RWPE2 (cell line): ENCODE results near the gene SAMHD1.

Experiments used
- ATAC-seq: fragments of 200-7000 bp; cut with Tn5 transposase; 3 replicates; pipeline ENCODE4 v1.9.1; 2021; ENCODE audit warnings: low read depth
- DNase-seq: peaks from one replicate; pipeline ENCODE4 v3.0.0-alpha.2; 2020; ENCODE audit warnings: low spot score
- H3K27ac ChIP-seq: fragments of 450-650 bp; 2 replicates; pipeline ENCODE4 v1.5.1; 2017; ENCODE audit warnings: mild to moderate bottlenecking; ENCODE audit not compliant: poor library complexity, severe bottlenecking
- H3K27me3 ChIP-seq: fragments of 250-450 bp; sonication (Bioruptor Pico); 2 replicates; pipeline ENCODE4 v1.5.1; 2021; ENCODE audit warnings: mild to moderate bottlenecking, moderate library complexity; ENCODE audit not compliant: insufficient read depth, poor library complexity, severe bottlenecking
- H3K36me3 ChIP-seq: fragments of 250-450 bp; sonication (Bioruptor Pico); 2 replicates; pipeline ENCODE4 v1.5.1; 2020; ENCODE audit warnings: low read depth, mild to moderate bottlenecking, moderate library complexity
- H3K4me1 ChIP-seq: fragments of 250-450 bp; sonication (Bioruptor Pico); 2 replicates; pipeline ENCODE4 v1.5.1; 2021; ENCODE audit warnings: mild to moderate bottlenecking, moderate library complexity; ENCODE audit not compliant: insufficient read depth, poor library complexity, severe bottlenecking
- H3K4me3 ChIP-seq: fragments of 250-450 bp; sonication (Bioruptor Pico); 2 replicates; pipeline ENCODE4 v1.5.1; 2021; ENCODE audit warnings: mild to moderate bottlenecking, moderate library complexity; ENCODE audit not compliant: severe bottlenecking
- H3K9me3 ChIP-seq: fragments of 250-450 bp; sonication (Bioruptor Pico); 2 replicates; pipeline ENCODE4 v1.5.1; 2021; ENCODE audit warnings: mild to moderate bottlenecking, moderate library complexity; ENCODE audit not compliant: severe bottlenecking
- CTCF ChIP-seq: fragments of 450-650 bp; IDR thresholded peaks from one replicate; pipeline ENCODE4 v1.5.1; 2017; ENCODE audit warnings: mild to moderate bottlenecking, moderate library complexity; ENCODE audit not compliant: poor library complexity, severe bottlenecking

The SAMHD1 gene

DNA sequence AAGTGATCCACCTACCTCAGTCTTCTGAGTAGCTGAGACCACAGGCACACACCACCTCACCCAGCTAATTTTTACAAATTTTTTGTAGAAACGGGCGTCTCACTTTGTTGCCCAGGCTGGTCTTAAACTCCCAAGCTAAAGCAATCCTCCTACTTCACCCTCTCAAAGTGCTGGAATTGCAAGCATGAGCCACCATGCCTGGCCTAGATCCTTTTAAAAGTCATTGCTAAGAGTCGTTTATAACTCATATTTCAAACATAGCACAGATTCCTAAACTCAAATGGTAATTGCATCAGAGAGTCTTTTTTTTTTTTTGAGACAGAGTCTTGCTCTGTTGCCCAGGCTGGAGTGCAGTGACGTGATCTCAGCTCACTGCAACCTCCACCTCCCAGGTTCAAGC is 7.7 kb upstream of the SAMHD1 start:
- no peak overlapping the region for H3K27ac ChIP-seq

DNA sequence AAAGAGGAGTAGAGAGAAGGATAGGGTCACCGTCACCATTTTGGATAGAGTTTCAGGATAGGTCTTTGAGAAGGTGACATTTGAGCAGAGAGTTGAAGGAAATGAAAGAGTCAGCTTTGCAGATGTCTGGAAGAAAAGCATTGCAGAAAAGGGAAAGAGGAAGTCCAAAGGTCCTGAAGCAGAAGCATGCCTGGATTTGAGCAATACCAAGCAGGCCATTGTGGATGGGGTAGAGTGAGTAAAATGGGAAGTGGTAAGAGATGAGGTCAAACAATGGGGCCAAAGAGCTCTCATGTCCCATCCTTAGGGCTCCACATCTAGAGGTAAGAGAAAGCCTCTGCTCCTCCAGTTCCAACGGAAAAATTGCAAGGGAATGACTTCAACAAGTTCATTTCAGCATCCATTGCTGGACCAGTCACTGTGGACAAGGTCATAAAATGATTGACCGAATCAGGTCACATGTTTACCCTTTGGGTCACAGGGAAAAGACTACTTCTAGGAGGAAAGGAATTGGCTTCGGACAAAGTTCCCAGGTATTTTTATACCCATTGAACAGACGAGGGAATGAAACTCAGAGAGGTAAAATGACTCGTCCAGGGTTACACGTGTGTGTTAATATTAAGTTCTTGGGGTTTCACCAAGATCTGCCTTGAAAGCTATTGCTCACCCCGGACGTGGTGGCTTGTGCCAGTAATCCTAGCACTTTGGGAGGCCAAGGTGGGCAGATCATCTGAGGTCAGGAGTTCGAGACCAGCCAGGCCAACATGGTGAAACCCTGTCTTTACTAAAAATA is 6.6 kb upstream of the SAMHD1 start:
- no peak for ATAC-seq
- no peaks in the 10 kb centered on the region for H3K4me1 ChIP-seq
- TF ChIP-seq CTCF: no peak

More for the DNA sequence above, 7.7 kb upstream of the SAMHD1 start:
- Histone ChIP-seq H3K4me3 (no peak overlapping the region), H3K36me3 (no peaks in the 10 kb centered on the region), H3K4me1 (no peaks in the 10 kb centered on the region), H3K27me3 (no peaks in the 10 kb centered on the region), H3K9me3 (no peaks in the 10 kb centered on the region)
- DNase-seq (no peak), ATAC-seq (no peak)
- TF ChIP-seq CTCF: no peak

DNA sequence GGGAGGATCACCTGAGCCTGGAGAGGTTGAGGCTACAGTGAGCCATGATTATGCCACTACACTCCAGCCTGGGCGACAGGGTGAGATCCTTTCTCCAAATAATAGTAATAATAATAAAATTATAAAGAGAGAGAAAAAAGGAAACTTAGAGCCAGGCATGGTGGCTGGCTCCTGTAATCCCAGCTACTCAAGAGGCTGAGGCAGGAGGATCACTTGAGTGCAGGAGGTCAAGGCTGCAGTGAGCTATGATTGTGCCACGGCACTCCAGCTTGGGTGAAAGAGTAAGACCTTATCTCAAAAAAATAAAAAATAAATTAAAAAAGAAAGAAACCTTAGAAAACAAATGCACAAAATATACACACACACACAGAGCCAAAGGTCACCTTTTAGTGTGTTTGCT is 5.2 kb upstream of the SAMHD1 start:
- ATAC-seq (no peak), DNase-seq (peak; percentile 25)
- H3K36me3 ChIP-seq: no peaks in the 10 kb centered on the region
- no peak for TF ChIP-seq CTCF
- H3K27ac ChIP-seq: no peak overlapping the region
- H3K4me3 ChIP-seq: no peak overlapping the region
- no peaks in the 10 kb centered on the region for H3K27me3 ChIP-seq
- H3K9me3 ChIP-seq: no peaks in the 10 kb centered on the region
- H3K4me1 ChIP-seq: no peaks in the 10 kb centered on the region

More for the DNA sequence above, 6.6 kb upstream of the SAMHD1 start:
- H3K9me3 ChIP-seq: no peaks in the 10 kb centered on the region
- peak; percentile 47 for DNase-seq
- H3K4me3 ChIP-seq: no peak overlapping the region
- H3K27ac ChIP-seq: no peak overlapping the region
- H3K36me3 ChIP-seq: no peaks in the 10 kb centered on the region
- H3K27me3 ChIP-seq: no peaks in the 10 kb centered on the region

GRCh38 chr20:36956016-36956415 is 4.5 kb upstream of the SAMHD1 start:
- H3K27me3 ChIP-seq: no peaks in the 10 kb centered on the region
- TF ChIP-seq CTCF: no peak
- DNase-seq (peak; percentile 48), ATAC-seq (no peak)
- no peaks in the 10 kb centered on the region for H3K4me1 ChIP-seq
- H3K27ac ChIP-seq: no peak overlapping the region
- H3K4me3 ChIP-seq: no peak overlapping the region
- H3K9me3 ChIP-seq: no peaks in the 10 kb centered on the region
- no peaks in the 10 kb centered on the region for H3K36me3 ChIP-seq
